ENCODE results near the gene HYPK. TPM values are rescaled to one million over a fixed set of nuclear protein-coding genes. Genes with fewer than 3 reads are reported as not detected.
"Not testable (repeated sequence)": the region's sequence is repeated elsewhere in the genome, so short reads cannot be mapped to it uniquely, and the experiment has no call there.

The HYPK gene
- total RNA-seq, 2 experiments from 2014 or later = 16.1 to 53.6 TPM

DNA sequence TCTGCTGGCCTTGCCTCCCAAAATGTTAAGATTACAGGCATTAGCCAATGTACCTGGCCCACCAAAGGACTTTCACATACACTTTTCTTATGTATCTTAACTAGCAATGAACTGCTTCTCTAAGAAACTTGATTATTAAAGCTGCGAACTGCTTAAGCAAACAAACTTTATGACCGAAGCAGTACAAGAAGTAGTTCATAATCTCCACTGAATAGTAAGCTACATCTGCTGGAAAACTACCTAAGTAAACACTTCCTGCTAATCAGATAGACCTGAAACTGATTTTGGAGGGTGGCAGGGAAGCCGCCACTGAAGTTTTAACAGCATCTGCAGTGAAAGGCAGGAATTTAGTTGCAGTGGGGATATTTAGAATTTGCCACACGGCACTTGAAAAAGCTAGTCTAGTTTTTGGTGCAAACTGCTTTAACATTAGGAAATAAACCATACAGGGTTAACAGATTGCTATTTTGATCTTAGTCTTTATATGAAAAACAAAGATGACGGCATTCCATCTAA is 8.1 kb downstream of the HYPK start:
- BruUV-seq (replicated peaks) = no TSS peak
- POLR2A ChIA-PET = interaction anchor here (0.6 to 6.1 kb wide), 11 partner anchors 8 to 63 kb away, joined by 3 to 150 read pairs (median 6); partner anchors contain the start of genes ELL3, HYPK, MFAP1 and SERINC4

DNA sequence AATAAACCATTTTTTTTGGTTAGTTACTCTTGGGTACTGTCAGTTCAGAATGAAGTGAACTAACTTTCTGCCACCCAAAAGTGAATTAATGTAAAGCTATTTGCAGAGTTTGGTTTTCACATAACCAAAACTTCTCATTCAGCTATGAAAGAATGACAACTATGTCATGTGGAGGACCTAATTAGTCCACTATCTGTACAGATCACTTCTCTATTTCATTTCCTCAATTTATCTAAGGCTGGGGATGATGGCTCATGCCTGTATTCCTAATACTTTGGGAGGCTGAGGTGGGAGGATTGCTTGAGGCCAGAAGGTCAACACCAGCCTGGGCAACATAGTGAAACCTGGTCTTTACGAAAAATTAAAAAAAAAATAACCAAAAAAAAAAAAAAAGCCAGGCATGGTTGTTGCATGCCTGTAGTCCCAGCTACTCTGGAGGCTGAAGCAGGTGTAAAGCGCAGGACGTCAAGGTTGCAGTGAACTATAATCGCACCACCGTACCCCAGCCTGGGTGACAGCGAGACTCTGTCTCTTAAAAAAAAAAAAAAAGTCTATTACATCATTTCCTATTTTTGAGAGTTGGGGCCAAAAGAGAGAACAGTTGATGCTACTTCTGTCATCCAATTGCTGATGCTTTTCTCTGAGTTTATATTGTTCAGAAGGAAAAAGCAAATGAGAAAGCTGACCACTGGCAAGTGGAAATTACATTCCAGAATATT is 8.7 kb downstream of the HYPK start:
- peaks cover 38% of the 10 kb centered on the region for H3K4me1 ChIP-seq (ENCODE audit: insufficient read depth, low read length, poor library complexity, severe bottlenecking)
- H4K20me1 ChIP-seq (ENCODE audit: insufficient read depth, low read length) = no peaks in the 10 kb centered on the region; the same call in 1 of the 2 replicates
- peaks cover 94% of the 10 kb centered on the region for H3K36me3 ChIP-seq (ENCODE audit: insufficient read depth, low read length)
- peaks cover 6% of the 10 kb centered on the region; the same call in 1 of the 2 replicates for H3K79me2 ChIP-seq (ENCODE audit: insufficient read depth, low read depth, low read length)
- intact Hi-C loops (cut with micrococcal nuclease; ENCODE audit: unreplicated experiment) = loop anchor here (1.0 to 2.0 kb wide), 3 partner anchors 15 to 20 kb away; partner anchors contain the start of genes MFAP1 and SERF2
- H3K4me3 ChIP-seq (ENCODE audit: low read depth, low read length, poor library complexity, severe bottlenecking) = peak overlapping the region; percentile 46
- ChIA-PET POLR2A (interaction anchor here (0.6 to 6.1 kb wide), 11 partner anchors 9 to 64 kb away, joined by 3 to 150 read pairs (median 6); partner anchors contain the start of genes ELL3, HYPK, MFAP1 and SERINC4), CTCF (ENCODE audit: unreplicated experiment) (interaction anchor here (0.6 to 2.4 kb wide), 4 partner anchors 9 to 20 kb away, joined by 3 to 6 read pairs (median 4); partner anchors contain the start of genes HYPK, MFAP1 and SERINC4)
- H3K9me2 ChIP-seq (ENCODE audit: insufficient read depth, low read length) = no peaks in the 10 kb centered on the region
- no TSS peak for BruUV-seq (replicated peaks)
- peak; percentile 86 for DNase-seq (ENCODE audit: low spot score)
- peak overlapping the region; percentile 96 for H3K27ac ChIP-seq (ENCODE audit: low read depth, low read length, poor library complexity, severe bottlenecking)
- TF ChIP-seq EZH2phosphoT487 (IDR thresholded peaks at IDR 0.05; ENCODE audit: borderline replicate concordance, low read depth, low read length) = no peak
- TF ChIP-seq, protein P1, sequence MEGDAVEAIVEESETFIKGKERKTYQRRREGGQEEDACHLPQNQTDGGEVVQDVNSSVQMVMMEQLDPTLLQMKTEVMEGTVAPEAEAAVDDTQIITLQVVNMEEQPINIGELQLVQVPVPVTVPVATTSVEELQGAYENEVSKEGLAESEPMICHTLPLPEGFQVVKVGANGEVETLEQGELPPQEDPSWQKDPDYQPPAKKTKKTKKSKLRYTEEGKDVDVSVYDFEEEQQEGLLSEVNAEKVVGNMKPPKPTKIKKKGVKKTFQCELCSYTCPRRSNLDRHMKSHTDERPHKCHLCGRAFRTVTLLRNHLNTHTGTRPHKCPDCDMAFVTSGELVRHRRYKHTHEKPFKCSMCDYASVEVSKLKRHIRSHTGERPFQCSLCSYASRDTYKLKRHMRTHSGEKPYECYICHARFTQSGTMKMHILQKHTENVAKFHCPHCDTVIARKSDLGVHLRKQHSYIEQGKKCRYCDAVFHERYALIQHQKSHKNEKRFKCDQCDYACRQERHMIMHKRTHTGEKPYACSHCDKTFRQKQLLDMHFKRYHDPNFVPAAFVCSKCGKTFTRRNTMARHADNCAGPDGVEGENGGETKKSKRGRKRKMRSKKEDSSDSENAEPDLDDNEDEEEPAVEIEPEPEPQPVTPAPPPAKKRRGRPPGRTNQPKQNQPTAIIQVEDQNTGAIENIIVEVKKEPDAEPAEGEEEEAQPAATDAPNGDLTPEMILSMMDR (conservative IDR thresholded peaks at IDR 0.05; ENCODE audit: low read length) = no peak
- no peak overlapping the region; the same call in 1 of the 2 replicates for H2AFZ ChIP-seq (ENCODE audit: low read length)
- peak overlapping the region; percentile 72 for H3K4me2 ChIP-seq (ENCODE audit: low read length)
- H3K9me3 ChIP-seq (ENCODE audit: low read length) = no peaks in the 10 kb centered on the region

More for the DNA sequence above, 8.1 kb downstream of the HYPK start:
- peaks cover 93% of the 10 kb centered on the region for H3K36me3 ChIP-seq (ENCODE audit: insufficient read depth, low read length)
- intact Hi-C loops (cut with micrococcal nuclease; ENCODE audit: unreplicated experiment) = loop anchor here (2.0 kb wide), 1 partner anchor 20 kb away; no protein-coding TSS in a partner anchor
- peak overlapping the region; percentile 72 for H3K4me2 ChIP-seq (ENCODE audit: low read length)
- H3K79me2 ChIP-seq (ENCODE audit: insufficient read depth, low read depth, low read length) = peaks cover 6% of the 10 kb centered on the region; the same call in 1 of the 2 replicates
- no peaks in the 10 kb centered on the region for H3K9me2 ChIP-seq (ENCODE audit: insufficient read depth, low read length)
- H3K4me1 ChIP-seq (ENCODE audit: insufficient read depth, low read length, poor library complexity, severe bottlenecking) = peaks cover 38% of the 10 kb centered on the region
- H3K9me3 ChIP-seq (ENCODE audit: low read length) = no peaks in the 10 kb centered on the region
- peak overlapping the region; percentile 96 for H3K27ac ChIP-seq (ENCODE audit: low read depth, low read length, poor library complexity, severe bottlenecking)
- H2AFZ ChIP-seq (ENCODE audit: low read length) = no peak overlapping the region
- TF ChIP-seq, protein P1 (conservative IDR thresholded peaks at IDR 0.05; ENCODE audit: low read length) = no peak
- no peak for TF ChIP-seq EZH2phosphoT487 (IDR thresholded peaks at IDR 0.05; ENCODE audit: borderline replicate concordance, low read depth, low read length)
- no peaks in the 10 kb centered on the region; the same call in 1 of the 2 replicates for H4K20me1 ChIP-seq (ENCODE audit: insufficient read depth, low read length)
- DNase-seq (ENCODE audit: low spot score) = peak; percentile 44
- CTCF ChIA-PET (ENCODE audit: unreplicated experiment) = interaction anchor here (1.0 to 2.4 kb wide), 3 partner anchors 8 to 19 kb away, joined by 3 to 6 read pairs (median 4); partner anchors contain the start of genes HYPK, MFAP1 and SERINC4
- H3K4me3 ChIP-seq (ENCODE audit: low read depth, low read length, poor library complexity, severe bottlenecking) = peak overlapping the region; percentile 46

DNA sequence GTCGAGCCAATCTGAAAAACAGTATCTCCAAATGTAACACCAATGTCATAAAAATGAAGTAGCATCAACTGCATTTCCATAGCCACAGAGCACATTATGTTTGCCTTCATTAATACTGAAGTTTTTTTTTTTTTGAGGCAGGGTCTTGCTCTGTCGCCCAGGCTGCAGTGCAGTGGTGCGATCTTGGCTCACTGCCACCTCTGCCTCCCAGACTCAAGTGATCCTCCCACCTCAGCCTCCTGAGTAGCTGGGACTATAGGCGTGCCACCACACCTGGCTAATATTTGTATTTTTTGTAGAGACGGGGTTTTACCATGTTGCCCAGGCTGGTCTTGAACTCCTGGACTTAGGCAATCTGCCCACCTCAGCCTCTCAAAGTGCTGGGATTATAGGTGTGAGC is 14.7 kb downstream of the HYPK start:
- CTCF ChIA-PET (ENCODE audit: unreplicated experiment); DNase-seq (ENCODE audit: low spot score); intact Hi-C loops (cut with micrococcal nuclease; ENCODE audit: unreplicated experiment); H3K9me2 ChIP-seq (ENCODE audit: insufficient read depth, low read length); H3K27ac ChIP-seq (ENCODE audit: low read depth, low read length, poor library complexity, severe bottlenecking); POLR2A ChIA-PET; H3K4me2 ChIP-seq (ENCODE audit: low read length); H3K4me3 ChIP-seq (ENCODE audit: low read depth, low read length, poor library complexity, severe bottlenecking); BruUV-seq (replicated peaks); H3K9me3 ChIP-seq (ENCODE audit: low read length); H4K20me1 ChIP-seq (ENCODE audit: insufficient read depth, low read length); H2AFZ ChIP-seq (ENCODE audit: low read length): not testable (repeated sequence)
- H3K36me3 ChIP-seq (ENCODE audit: insufficient read depth, low read length) = peaks cover 96% of the 10 kb centered on the region
- H3K4me1 ChIP-seq (ENCODE audit: insufficient read depth, low read length, poor library complexity, severe bottlenecking) = peaks cover 17% of the 10 kb centered on the region
- H3K79me2 ChIP-seq (ENCODE audit: insufficient read depth, low read depth, low read length) = peaks cover 41% of the 10 kb centered on the region

All from OCI-LY7 (cell line).